Activated CD4-positive, alpha-beta memory T cell treated with anti-CD3 and anti-CD28 coated beads, Interleukin-2, amount 10 ng/mL, durations not matched to agents 7 days and 5 days (primary cell): ENCODE measurements around the gene MACROD1. TPM values are rescaled to one million over a fixed set of nuclear protein-coding genes. Genes with fewer than 3 reads are reported as not detected.

Source experiments
- CTCF ChIA-PET: fragments of 350-600 bp; sonication (Branson Sonifier 250); formaldehyde crosslinking; loops from one replicate; lab custom pipeline; 2021; ENCODE audit warnings: antibody characterized with exemption, inconsistent platforms; lab: Charles Lee
- POLR2A ChIA-PET: fragments of 350-600 bp; sonication (Branson Sonifier 250); formaldehyde crosslinking; loops from one replicate; lab custom pipeline; 2021; ENCODE audit warnings: antibody characterized with exemption; lab: Charles Lee
- DNase-seq: peaks from one replicate; pipeline ENCODE4 v3.0.0-alpha.2; 2020
- H3K27ac Mint-ChIP-seq: one replicate; pipeline ENCODE4 v1.8.0; 2021; ENCODE audit warnings: mild to moderate bottlenecking, mixed read lengths
- H3K27me3 Mint-ChIP-seq: one replicate; pipeline ENCODE4 v1.8.0; 2021; ENCODE audit warnings: mixed read lengths
- H3K36me3 Mint-ChIP-seq: one replicate; pipeline ENCODE4 v1.8.0; 2021; ENCODE audit warnings: low read depth, mixed read lengths
- H3K4me1 Mint-ChIP-seq: one replicate; pipeline ENCODE4 v1.8.0; 2021; ENCODE audit warnings: mixed read lengths
- H3K4me3 Mint-ChIP-seq: one replicate; pipeline ENCODE4 v1.8.0; 2021; ENCODE audit warnings: mild to moderate bottlenecking, mixed read lengths
- H3K9me3 Mint-ChIP-seq: one replicate; pipeline ENCODE4 v1.8.0; 2021; ENCODE audit warnings: mixed read lengths
- total RNA-seq, 2 experiments: library from RNA; stranded (reverse); gene quantifications; one replicate each; pipeline ENCODE4 v1.2.3, GENCODE V29; 2021

The MACROD1 gene
- total RNA-seq, 2 experiments from 2014 or later, result 8.8 to 9.1 TPM

DNA sequence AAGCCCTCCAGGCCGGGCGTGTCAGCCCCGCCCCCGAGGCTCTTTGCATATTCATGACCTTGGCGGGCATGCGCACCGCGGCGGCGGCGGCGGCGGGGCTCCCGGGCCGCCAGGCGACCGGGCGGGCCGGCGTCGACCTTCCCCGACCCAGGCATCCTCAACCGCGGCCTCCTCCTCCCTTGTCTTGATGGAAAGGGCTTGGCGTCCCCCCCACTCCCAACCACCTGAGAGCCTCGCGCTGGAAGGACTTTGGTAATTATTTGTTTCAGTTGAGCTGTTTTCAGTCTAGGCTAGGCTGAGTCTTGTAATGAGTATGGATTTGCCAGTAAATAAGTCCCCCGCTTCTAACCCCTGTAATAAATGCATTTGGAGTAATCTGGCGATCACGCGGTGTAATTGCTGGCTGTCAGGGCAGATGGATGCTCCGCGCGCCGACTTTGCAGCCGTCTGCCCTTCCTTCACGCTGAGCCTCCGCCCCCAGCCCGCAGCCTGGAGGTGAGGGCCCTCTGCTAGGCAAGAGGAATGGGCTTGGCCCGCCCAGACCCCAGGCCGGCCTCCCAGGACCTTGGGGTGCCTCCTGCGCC lies 105.0 kb downstream of the MACROD1 start:
- ChIA-PET POLR2A (interaction anchor here (0.7 to 1.2 kb wide), 2 partner anchors 60 to 398 kb away, joined by 3 read pairs; no protein-coding TSS in a partner anchor), CTCF (interaction anchor here (0.9 kb wide), 1 partner anchor 13 kb away, joined by 3 read pairs; no protein-coding TSS in a partner anchor)
- H3K27ac Mint-ChIP-seq, result no peak overlapping the region
- H3K4me1 Mint-ChIP-seq, result peaks cover 7% of the 10 kb centered on the region
- H3K4me3 Mint-ChIP-seq, result peak overlapping the region; percentile 60
- peaks cover 13% of the 10 kb centered on the region for H3K27me3 Mint-ChIP-seq
- H3K9me3 Mint-ChIP-seq, result no peaks in the 10 kb centered on the region
- H3K36me3 Mint-ChIP-seq, result no peaks in the 10 kb centered on the region
- DNase-seq, result peak; percentile 64

- POLR2A ChIA-PET, result interaction anchor here (0.7 to 1.2 kb wide), 2 partner anchors 60 to 397 kb away, joined by 3 read pairs; no protein-coding TSS in a partner anchor
- peaks cover 13% of the 10 kb centered on the region for H3K27me3 Mint-ChIP-seq
- H3K27ac Mint-ChIP-seq, result no peak overlapping the region
Measured at GRCh38 chr11:64060263-64060860, 105.6 kb downstream of the MACROD1 start.

DNA sequence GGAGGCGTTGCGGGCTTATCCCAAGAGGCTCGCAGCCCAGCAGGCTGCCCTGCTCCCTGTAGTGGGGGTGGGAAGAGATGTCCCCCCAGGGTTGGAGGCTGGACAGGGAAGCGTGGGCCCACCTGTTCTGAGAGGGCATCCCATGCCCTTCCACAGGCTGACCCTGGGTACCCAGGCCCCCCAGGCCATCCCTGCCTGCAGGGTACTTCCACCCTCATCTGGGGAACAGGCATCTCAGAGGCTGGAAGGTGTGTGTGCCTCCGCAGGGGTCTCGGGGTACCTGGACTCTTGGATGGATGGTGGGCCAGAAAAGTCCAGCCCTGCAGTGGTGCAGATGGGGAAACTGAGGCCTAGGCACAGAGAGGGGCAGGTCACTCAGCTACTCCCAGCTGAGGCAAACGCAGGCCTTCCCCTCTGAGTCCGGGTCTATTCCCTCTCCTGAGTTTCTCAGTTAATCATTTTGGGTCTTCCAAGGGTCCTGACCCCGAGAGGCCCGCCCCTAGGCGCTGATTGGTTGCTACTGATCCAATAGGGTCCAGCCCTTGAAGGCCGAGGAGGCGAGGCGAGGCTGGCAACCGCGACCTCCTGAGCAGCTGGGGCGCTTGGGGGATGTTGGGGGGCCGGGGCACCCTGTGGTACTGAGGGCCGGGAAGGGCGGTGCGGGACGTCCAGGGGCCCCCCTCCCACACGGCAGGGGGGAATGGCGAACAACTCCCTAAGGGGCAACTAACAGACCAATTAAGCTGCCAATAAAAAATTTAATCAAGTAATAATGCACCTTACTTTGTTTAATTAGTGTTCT lies 106.4 kb downstream of the MACROD1 start:
- H3K36me3 Mint-ChIP-seq, result no peaks in the 10 kb centered on the region
- H3K4me1 Mint-ChIP-seq, result peaks cover 7% of the 10 kb centered on the region
- no peak for DNase-seq
- ChIA-PET POLR2A (no interaction called here), CTCF (no interaction called here)
- no peak overlapping the region for H3K4me3 Mint-ChIP-seq
- peaks cover 13% of the 10 kb centered on the region for H3K27me3 Mint-ChIP-seq
- H3K27ac Mint-ChIP-seq, result no peak overlapping the region
- H3K9me3 Mint-ChIP-seq, result no peaks in the 10 kb centered on the region

More at GRCh38 chr11:64060263-64060860, 105.6 kb downstream of the MACROD1 start:
- no peak overlapping the region for H3K4me3 Mint-ChIP-seq
- no peak for DNase-seq
- H3K9me3 Mint-ChIP-seq, result no peaks in the 10 kb centered on the region
- H3K36me3 Mint-ChIP-seq, result no peaks in the 10 kb centered on the region
- peaks cover 7% of the 10 kb centered on the region for H3K4me1 Mint-ChIP-seq
- CTCF ChIA-PET, result interaction anchor here (0.9 kb wide), 1 partner anchor 14 kb away, joined by 3 read pairs; no protein-coding TSS in a partner anchor

GRCh38 chr11:64058494-64058893 lies 107.4 kb downstream of the MACROD1 start:
- Mint-ChIP-seq H3K27ac (no peak overlapping the region), H3K36me3 (no peaks in the 10 kb centered on the region), H3K4me1 (peaks cover 7% of the 10 kb centered on the region), H3K9me3 (no peaks in the 10 kb centered on the region), H3K4me3 (no peak overlapping the region), H3K27me3 (peaks cover 13% of the 10 kb centered on the region)
- DNase-seq, result no peak
- ChIA-PET CTCF (no interaction called here), POLR2A (no interaction called here)

DNA sequence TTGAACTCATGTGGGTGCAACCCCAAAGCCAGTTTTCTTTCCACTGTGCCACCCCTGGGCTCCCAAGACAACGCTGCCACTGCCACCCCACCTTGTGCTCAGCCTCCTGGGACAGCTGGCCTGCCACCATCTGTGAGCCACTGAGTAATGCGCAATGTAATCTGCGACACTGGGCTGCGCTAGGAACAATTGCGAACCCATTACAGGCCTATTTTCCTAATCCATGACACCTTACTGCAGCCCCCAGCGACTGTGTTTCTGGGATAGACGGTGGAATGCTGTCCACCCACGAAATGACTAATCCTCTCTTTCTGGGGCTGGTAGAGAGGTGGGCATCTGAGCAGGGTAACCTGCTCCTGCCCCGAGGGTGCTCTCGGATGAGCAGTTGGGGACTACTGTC lies 108.0 kb downstream of the MACROD1 start:
- CTCF ChIA-PET, result no interaction called here
- peaks cover 7% of the 10 kb centered on the region for H3K4me1 Mint-ChIP-seq

DNA sequence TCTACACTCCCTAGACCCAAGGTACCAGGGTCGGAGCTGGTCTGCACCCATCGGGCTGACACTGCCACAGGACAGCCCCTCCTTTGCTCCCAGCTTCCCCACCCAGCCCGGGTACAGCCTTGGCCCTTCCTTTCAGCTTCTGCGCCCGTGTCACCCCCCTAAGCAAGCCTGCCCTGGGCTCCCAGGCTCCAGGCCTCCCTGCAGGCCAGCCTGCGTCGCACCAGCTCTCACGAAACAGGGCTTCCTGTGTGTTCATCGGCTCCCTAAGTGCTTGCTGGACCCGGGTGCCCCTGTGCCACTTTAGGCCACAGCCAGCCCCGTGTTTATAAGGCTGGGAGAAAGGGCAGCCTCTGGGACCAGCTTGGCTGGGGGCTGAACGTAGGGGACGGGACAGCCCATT lies 109.1 kb downstream of the MACROD1 start:
- ChIA-PET POLR2A (no interaction called here), CTCF (interaction anchor here (0.5 kb wide), 1 partner anchor 29 kb away, joined by 3 read pairs; no protein-coding TSS in a partner anchor)
- H3K36me3 Mint-ChIP-seq, result no peaks in the 10 kb centered on the region
- H3K4me1 Mint-ChIP-seq, result peaks cover 5% of the 10 kb centered on the region
- no peak for DNase-seq
- no peak overlapping the region for H3K4me3 Mint-ChIP-seq
- no peak overlapping the region for H3K27ac Mint-ChIP-seq
- H3K9me3 Mint-ChIP-seq, result no peaks in the 10 kb centered on the region
- peaks cover 9% of the 10 kb centered on the region for H3K27me3 Mint-ChIP-seq

More for the DNA sequence above, 108.0 kb downstream of the MACROD1 start:
- POLR2A ChIA-PET, result no interaction called here
- DNase-seq, result no peak
- no peaks in the 10 kb centered on the region for H3K9me3 Mint-ChIP-seq
- H3K27me3 Mint-ChIP-seq, result peaks cover 13% of the 10 kb centered on the region
- H3K4me3 Mint-ChIP-seq, result no peak overlapping the region
- H3K27ac Mint-ChIP-seq, result no peak overlapping the region
- no peaks in the 10 kb centered on the region for H3K36me3 Mint-ChIP-seq

DNA sequence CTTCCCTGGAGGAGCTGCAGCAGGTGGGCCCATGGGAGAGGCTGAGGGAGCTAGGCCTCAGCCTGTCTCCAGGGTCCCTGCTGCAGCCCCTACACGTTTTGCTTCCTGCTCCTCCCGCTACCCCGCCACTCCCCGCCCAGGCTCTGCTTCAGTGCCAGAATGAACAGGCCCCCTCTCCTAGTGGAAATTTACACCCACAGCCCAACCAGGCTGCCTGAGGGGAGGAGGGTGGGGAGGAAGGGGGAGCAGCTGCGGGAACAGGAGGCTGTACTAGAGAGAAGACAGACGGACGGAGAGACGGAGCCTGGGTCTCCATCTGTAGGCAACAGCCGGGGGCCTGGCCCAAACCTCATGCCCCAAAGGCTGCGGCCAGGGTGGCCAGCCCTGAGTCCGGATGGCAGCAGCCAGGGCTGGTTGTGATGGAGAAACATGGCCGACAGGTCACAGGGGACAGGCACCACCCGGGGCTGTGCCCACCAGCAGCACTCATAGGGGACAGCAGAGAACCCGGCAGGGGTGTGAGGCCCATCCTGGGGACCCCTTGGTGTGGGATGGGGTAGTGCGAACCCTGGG lies 109.6 kb downstream of the MACROD1 start:
- Mint-ChIP-seq H3K4me1 (peaks cover 5% of the 10 kb centered on the region), H3K4me3 (no peak overlapping the region), H3K27me3 (peaks cover 7% of the 10 kb centered on the region), H3K36me3 (no peaks in the 10 kb centered on the region), H3K27ac (no peak overlapping the region), H3K9me3 (no peaks in the 10 kb centered on the region)
- ChIA-PET POLR2A (interaction anchor here (1.2 kb wide), 1 partner anchor 56 kb away, joined by 4 read pairs; no protein-coding TSS in a partner anchor), CTCF (no interaction called here)
- no peak for DNase-seq

GRCh38 chr11:64055077-64055476 lies 110.8 kb downstream of the MACROD1 start:
- ChIA-PET CTCF (no interaction called here), POLR2A (interaction anchor here (1.2 kb wide), 1 partner anchor 54 kb away, joined by 4 read pairs; no protein-coding TSS in a partner anchor)
- no peaks in the 10 kb centered on the region for H3K27me3 Mint-ChIP-seq
- no peak overlapping the region for H3K27ac Mint-ChIP-seq
- H3K9me3 Mint-ChIP-seq, result no peaks in the 10 kb centered on the region
- no peaks in the 10 kb centered on the region for H3K36me3 Mint-ChIP-seq
- no peak overlapping the region for H3K4me3 Mint-ChIP-seq
- no peaks in the 10 kb centered on the region for H3K4me1 Mint-ChIP-seq
- DNase-seq, result no peak

GRCh38 chr11:64053699-64054098 lies 112.2 kb downstream of the MACROD1 start:
- H3K27ac Mint-ChIP-seq, result no peak overlapping the region
- no peaks in the 10 kb centered on the region for H3K9me3 Mint-ChIP-seq
- no peaks in the 10 kb centered on the region for H3K36me3 Mint-ChIP-seq
- H3K4me3 Mint-ChIP-seq, result no peak overlapping the region
- no peak for DNase-seq
- ChIA-PET POLR2A (no interaction called here), CTCF (no interaction called here)
- no peaks in the 10 kb centered on the region for H3K27me3 Mint-ChIP-seq
- H3K4me1 Mint-ChIP-seq, result no peaks in the 10 kb centered on the region

- H3K27me3 Mint-ChIP-seq, result no peaks in the 10 kb centered on the region
- H3K36me3 Mint-ChIP-seq, result no peaks in the 10 kb centered on the region
- DNase-seq, result no peak
- H3K9me3 Mint-ChIP-seq, result no peaks in the 10 kb centered on the region
- no peak overlapping the region for H3K27ac Mint-ChIP-seq
- no peak overlapping the region for H3K4me3 Mint-ChIP-seq
- ChIA-PET CTCF (no interaction called here), POLR2A (no interaction called here)
- no peaks in the 10 kb centered on the region for H3K4me1 Mint-ChIP-seq
Measured at GRCh38 chr11:64052938-64053622, 112.8 kb downstream of the MACROD1 start.

DNA sequence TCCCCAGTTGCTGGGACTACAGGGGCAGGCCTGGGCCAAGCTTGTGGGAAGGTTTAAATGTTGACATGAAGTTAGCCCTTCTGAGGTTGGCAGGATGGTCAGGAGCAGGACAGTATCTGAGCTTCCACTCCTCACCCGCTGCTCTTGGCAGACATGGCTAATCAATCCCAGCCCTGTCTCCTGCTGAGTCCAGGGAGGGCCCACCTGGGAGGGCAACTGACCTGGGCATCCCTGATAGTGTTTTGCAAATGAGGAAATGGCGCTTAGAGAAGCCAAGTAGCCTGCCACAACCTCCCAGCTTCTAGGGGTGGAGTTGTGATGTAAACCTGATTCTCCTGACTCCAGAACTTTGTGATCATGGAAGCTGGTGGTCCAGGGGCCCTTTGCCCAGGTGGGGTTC lies 113.5 kb downstream of the MACROD1 start:
- Mint-ChIP-seq H3K4me1 (no peaks in the 10 kb centered on the region), H3K27ac (no peak overlapping the region), H3K4me3 (no peak overlapping the region), H3K27me3 (no peaks in the 10 kb centered on the region), H3K36me3 (no peaks in the 10 kb centered on the region), H3K9me3 (no peaks in the 10 kb centered on the region)
- ChIA-PET CTCF (interaction anchor here (0.5 kb wide), 1 partner anchor 217 kb away, joined by 5 read pairs; no protein-coding TSS in a partner anchor), POLR2A (no interaction called here)
- DNase-seq, result no peak

- H3K9me3 Mint-ChIP-seq, result no peaks in the 10 kb centered on the region
- ChIA-PET POLR2A (no interaction called here), CTCF (interaction anchor here (0.6 kb wide), 1 partner anchor 266 kb away, joined by 3 read pairs; no protein-coding TSS in a partner anchor)
- no peak for DNase-seq
- H3K36me3 Mint-ChIP-seq, result no peaks in the 10 kb centered on the region
- H3K4me3 Mint-ChIP-seq, result no peak overlapping the region
- no peaks in the 10 kb centered on the region for H3K27me3 Mint-ChIP-seq
- no peak overlapping the region for H3K27ac Mint-ChIP-seq
- H3K4me1 Mint-ChIP-seq, result no peaks in the 10 kb centered on the region
Measured at GRCh38 chr11:64051297-64051696, 114.6 kb downstream of the MACROD1 start.
